B cell (primary cell): ENCODE results near the gene SYNGR3.

ENCODE experiments used
- EZH2 ChIP-seq: IDR thresholded peaks from 2 replicates; pipeline ENCODE4 v1.6.1; 2012; ENCODE audit warnings: borderline replicate concordance, low read depth, mild to moderate bottlenecking, moderate library complexity, low read length; ENCODE audit not compliant: insufficient read depth, poor library complexity, severe bottlenecking
- TF ChIP-seq, protein P1 (sequence below): fragments of 200-600 bp; IDR thresholded peaks from one replicate; pipeline ENCODE4 v1.8.0; 2022; ENCODE audit warnings: antibody characterized with exemption, mild to moderate bottlenecking

DNA sequence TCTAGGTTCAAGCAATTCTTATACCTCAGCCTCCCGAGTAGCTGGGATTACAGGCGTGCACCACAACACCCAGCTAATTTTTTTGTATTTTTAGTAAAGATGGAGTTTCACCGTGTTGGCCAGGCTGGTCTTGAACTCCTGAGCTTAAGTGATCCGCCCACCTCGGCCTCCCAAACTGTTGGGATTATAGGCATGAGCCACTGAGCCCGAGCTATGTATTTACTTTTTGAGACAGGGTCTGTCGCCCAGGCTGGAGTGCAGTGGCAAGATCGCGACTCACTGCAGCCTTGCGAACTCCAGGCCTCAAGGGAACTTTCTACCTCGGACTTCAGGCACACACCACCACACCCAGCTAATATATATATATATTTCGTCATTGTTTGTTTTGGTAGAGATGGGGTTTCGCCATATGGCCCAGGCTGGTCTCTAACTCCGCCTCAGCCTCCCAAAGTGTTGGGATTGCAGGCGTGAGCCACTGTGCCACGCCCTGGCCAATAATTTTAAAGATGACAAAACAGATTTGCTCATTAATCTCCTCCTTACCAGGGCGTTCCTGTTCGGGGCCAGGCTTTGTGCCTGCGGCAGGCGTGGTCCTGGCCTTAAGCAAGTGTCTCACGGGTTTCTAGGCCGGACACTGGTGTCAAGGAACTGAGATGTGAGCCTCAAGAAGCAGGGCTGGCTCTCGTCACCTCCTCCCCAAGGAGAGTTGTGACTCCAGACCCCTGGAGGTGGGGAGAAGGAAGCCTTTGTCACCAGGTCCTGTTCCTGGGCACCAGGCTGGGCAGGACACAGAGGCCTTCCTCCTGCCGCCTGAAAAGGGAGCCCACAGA is 25.6 kb downstream of the SYNGR3 start:
- TF ChIP-seq, protein P1, sequence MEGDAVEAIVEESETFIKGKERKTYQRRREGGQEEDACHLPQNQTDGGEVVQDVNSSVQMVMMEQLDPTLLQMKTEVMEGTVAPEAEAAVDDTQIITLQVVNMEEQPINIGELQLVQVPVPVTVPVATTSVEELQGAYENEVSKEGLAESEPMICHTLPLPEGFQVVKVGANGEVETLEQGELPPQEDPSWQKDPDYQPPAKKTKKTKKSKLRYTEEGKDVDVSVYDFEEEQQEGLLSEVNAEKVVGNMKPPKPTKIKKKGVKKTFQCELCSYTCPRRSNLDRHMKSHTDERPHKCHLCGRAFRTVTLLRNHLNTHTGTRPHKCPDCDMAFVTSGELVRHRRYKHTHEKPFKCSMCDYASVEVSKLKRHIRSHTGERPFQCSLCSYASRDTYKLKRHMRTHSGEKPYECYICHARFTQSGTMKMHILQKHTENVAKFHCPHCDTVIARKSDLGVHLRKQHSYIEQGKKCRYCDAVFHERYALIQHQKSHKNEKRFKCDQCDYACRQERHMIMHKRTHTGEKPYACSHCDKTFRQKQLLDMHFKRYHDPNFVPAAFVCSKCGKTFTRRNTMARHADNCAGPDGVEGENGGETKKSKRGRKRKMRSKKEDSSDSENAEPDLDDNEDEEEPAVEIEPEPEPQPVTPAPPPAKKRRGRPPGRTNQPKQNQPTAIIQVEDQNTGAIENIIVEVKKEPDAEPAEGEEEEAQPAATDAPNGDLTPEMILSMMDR: no peak
- TF ChIP-seq EZH2: no peak
